ENCODE results near the gene APOA4. TPM values are rescaled to one million over a fixed set of nuclear protein-coding genes. Genes with fewer than 3 reads are reported as not detected.

Gene APOA4
- total and polyA plus RNA-seq, 2 of the 13 experiments (the other 11 are each of a cell fraction or from before 2014, with no cell fraction given), result 3.8 to 7.2 TPM

GRCh38 chr11:116826751-116827431, 3.8 kb upstream of the APOA4 start (continued):
- TF ChIP-seq MATR3 (CRISPR knock-in tag; IDR thresholded peaks at IDR 0.05) (no peak), TOE1 (CRISPR knock-in tag; IDR thresholded peaks at IDR 0.05) (peak; percentile 84; the same call in 1 of the 2 replicates), TCF12 (IDR thresholded peaks at IDR 0.05) (no peak), TCF12 (CRISPR knock-in tag; IDR thresholded peaks at IDR 0.05) (peak; percentile 98), ZNF891 (CRISPR knock-in tag; IDR thresholded peaks at IDR 0.05) (no peak), MYC (CRISPR knock-in tag; IDR thresholded peaks at IDR 0.05; ENCODE audit: borderline replicate concordance) (peak; percentile 95), PRDM15 (CRISPR knock-in tag; IDR thresholded peaks at IDR 0.05) (no peak), ZBTB20 (CRISPR knock-in tag; IDR thresholded peaks at IDR 0.05; ENCODE audit: borderline replicate concordance, low read depth) (peak; percentile 58; the same call in 1 of the 2 replicates), ZNF335 (CRISPR knock-in tag; IDR thresholded peaks at IDR 0.05) (peak; percentile 45; the same call in 1 of the 2 replicates), KLF15 (CRISPR knock-in tag; IDR thresholded peaks at IDR 0.05; ENCODE audit: borderline replicate concordance) (no peak), ZMAT5 (CRISPR knock-in tag; IDR thresholded peaks at IDR 0.05; ENCODE audit: borderline replicate concordance, low read depth) (no peak), RBAK (CRISPR knock-in tag; IDR thresholded peaks at IDR 0.05) (peak; percentile 37; the same call in 1 of the 2 replicates), ZNF567 (CRISPR knock-in tag; IDR thresholded peaks at IDR 0.05; ENCODE audit: borderline replicate concordance) (peak; percentile 79; the same call in 1 of the 2 replicates), CREB1 (IDR thresholded peaks at IDR 0.05) (no peak), CREB1 (CRISPR knock-in tag; IDR thresholded peaks at IDR 0.05) (no peak), ZNF530 (CRISPR knock-in tag; IDR thresholded peaks at IDR 0.05; ENCODE audit: low read depth) (no peak), SATB2 (CRISPR knock-in tag; IDR thresholded peaks at IDR 0.05) (no peak), PBX2 (CRISPR knock-in tag; IDR thresholded peaks at IDR 0.05) (peak; percentile 75), ZNF607 (CRISPR knock-in tag; IDR thresholded peaks at IDR 0.05; ENCODE audit: borderline replicate concordance) (no peak; the same call in 1 of the 2 replicates), MLX (CRISPR knock-in tag; IDR thresholded peaks at IDR 0.05) (peak; percentile 99), MIXL1 (CRISPR knock-in tag; IDR thresholded peaks at IDR 0.05) (peak; percentile 96), SMARCC2 (IDR thresholded peaks at IDR 0.05) (no peak), ZNF414 (CRISPR knock-in tag; IDR thresholded peaks at IDR 0.05) (peak; percentile 58; the same call in 1 of the 2 replicates)

Data from HepG2 (cell line).